HFFc6 (cell line): ENCODE data around the gene TUB. TPM values are rescaled to one million over a fixed set of nuclear protein-coding genes. Genes with fewer than 3 reads are reported as not detected.

Source experiments
- DNase-seq: peaks from one replicate; pipeline ENCODE4 v3.0.0-alpha.2; 2018
- H3K27ac Mint-ChIP-seq: 2 replicates; pipeline ENCODE4 v1.8.0; 2020; ENCODE audit warnings: mild to moderate bottlenecking, mixed read lengths
- H3K27me3 Mint-ChIP-seq: 2 replicates; pipeline ENCODE4 v1.8.0; 2021; ENCODE audit warnings: mild to moderate bottlenecking, moderate library complexity, mixed read lengths; ENCODE audit not compliant: insufficient read depth
- H3K36me3 Mint-ChIP-seq: 2 replicates; pipeline ENCODE4 v1.8.0; 2021; ENCODE audit warnings: low read depth, mixed read lengths
- H3K4me1 Mint-ChIP-seq: 2 replicates; pipeline ENCODE4 v1.8.0; 2020; ENCODE audit warnings: low read depth, mixed read lengths
- H3K4me3 Mint-ChIP-seq: 2 replicates; pipeline ENCODE4 v1.8.0; 2020; ENCODE audit warnings: mild to moderate bottlenecking, moderate library complexity, mixed read lengths
- H3K9me3 Mint-ChIP-seq: 2 replicates; pipeline ENCODE4 v1.8.0; 2020; ENCODE audit warnings: mild to moderate bottlenecking, mixed read lengths
- CTCF ChIP-seq: fragments of 200-600 bp; sonication (generic); IDR thresholded peaks from 2 replicates; pipeline ENCODE4 v1.5.0; 2021; ENCODE audit warnings: antibody characterized with exemption, mild to moderate bottlenecking
- total RNA-seq, 6 experiments: library from RNA; stranded (reverse); fragmentation: NEBNext Ultra II Directional; extraction: Animal tissue kit (Norgen Biotek cat#: 25700); gene quantifications; 2 replicates in 1 of 6; 3 replicates in 5 of 6; pipeline ENCODE4 v1.2.3, GENCODE V29; 2021

The TUB gene
- total RNA-seq, 6 experiments from 2014 or later: 1.7 to 10.1 (median 1.8) TPM

- Mint-ChIP-seq H3K4me1 (peaks cover 14% of the 10 kb centered on the region), H3K9me3 (no peaks in the 10 kb centered on the region), H3K4me3 (no peak overlapping the region), H3K27me3 (peaks cover 25% of the 10 kb centered on the region), H3K27ac (no peak overlapping the region), H3K36me3 (no peaks in the 10 kb centered on the region)
- no peak for TF ChIP-seq CTCF
- DNase-seq: no peak
Measured at GRCh38 chr11:8036986-8037385, 44.0 kb upstream of the TUB start.

GRCh38 chr11:8038393-8038792 lies 42.6 kb upstream of the TUB start:
- H3K9me3 Mint-ChIP-seq: no peaks in the 10 kb centered on the region
- no peak overlapping the region for H3K27ac Mint-ChIP-seq
- no peak overlapping the region for H3K4me3 Mint-ChIP-seq
- H3K36me3 Mint-ChIP-seq: no peaks in the 10 kb centered on the region
- no peak for DNase-seq
- H3K4me1 Mint-ChIP-seq: peaks cover 8% of the 10 kb centered on the region; the same call in 1 of the 2 replicates
- H3K27me3 Mint-ChIP-seq: peaks cover 24% of the 10 kb centered on the region
- no peak for TF ChIP-seq CTCF

- H3K4me1 Mint-ChIP-seq: peaks cover 6% of the 10 kb centered on the region; the same call in 1 of the 2 replicates
- DNase-seq: no peak
- H3K27ac Mint-ChIP-seq: no peak overlapping the region
- peaks cover 24% of the 10 kb centered on the region for H3K27me3 Mint-ChIP-seq
- H3K9me3 Mint-ChIP-seq: no peaks in the 10 kb centered on the region
- H3K4me3 Mint-ChIP-seq: no peak overlapping the region
- no peak for TF ChIP-seq CTCF
- H3K36me3 Mint-ChIP-seq: no peaks in the 10 kb centered on the region
Measured at GRCh38 chr11:8038811-8039529, 42.0 kb upstream of the TUB start.

- Mint-ChIP-seq H3K27me3 (peaks cover 24% of the 10 kb centered on the region), H3K36me3 (no peaks in the 10 kb centered on the region), H3K9me3 (no peaks in the 10 kb centered on the region), H3K4me1 (peaks cover 6% of the 10 kb centered on the region; the same call in 1 of the 2 replicates), H3K27ac (no peak overlapping the region), H3K4me3 (no peak overlapping the region)
- no peak for DNase-seq
- TF ChIP-seq CTCF: no peak
Measured at GRCh38 chr11:8039530-8040260, 41.3 kb upstream of the TUB start.

- no peaks in the 10 kb centered on the region for H3K9me3 Mint-ChIP-seq
- H3K27me3 Mint-ChIP-seq: peaks cover 27% of the 10 kb centered on the region
- no peak overlapping the region for H3K4me3 Mint-ChIP-seq
- TF ChIP-seq CTCF: no peak
- no peak overlapping the region for H3K27ac Mint-ChIP-seq
- DNase-seq: no peak
- H3K4me1 Mint-ChIP-seq: peaks cover 5% of the 10 kb centered on the region; the same call in 1 of the 2 replicates
- no peaks in the 10 kb centered on the region for H3K36me3 Mint-ChIP-seq
Measured at GRCh38 chr11:8040261-8040920, 40.6 kb upstream of the TUB start.
